ENCODE data around the gene ZC3H18. TPM values are rescaled to one million over a fixed set of nuclear protein-coding genes. Genes with fewer than 3 reads are reported as not detected.

The ZC3H18 gene
- total RNA-seq, 1 experiment from 2014 or later: 57.8 TPM

- Histone ChIP-seq H3K4me1 (ENCODE audit: control insufficient read depth in 1 of 2, insufficient read depth in 2 of 2, low read length in 2 of 2) (peaks cover 0 to 3% of the 10 kb centered on the region in 2 experiments; a peak in 1 of 4 replicates), H3K4me3 (replicated peaks in 1 of 2; ENCODE audit: low read depth in 1 of 2, low read length in 2 of 2) (no peak overlapping the region), H3K27me3 (ENCODE audit: insufficient read depth, low read length) (no peaks in the 10 kb centered on the region), H3K27ac (ENCODE audit: low read depth, low read length) (no peak overlapping the region), H4K20me1 (ENCODE audit: insufficient read depth) (no peaks in the 10 kb centered on the region), H3K79me2 (ENCODE audit: insufficient read depth, low read length) (no peaks in the 10 kb centered on the region), H3K36me3 (ENCODE audit: control insufficient read depth in 1 of 2, insufficient read depth in 2 of 2, low read length in 2 of 2) (no peaks in the 10 kb centered on the region), H3K9me2 (ENCODE audit: insufficient read depth) (no peaks in the 10 kb centered on the region), H3K4me2 (ENCODE audit: low read length) (no peak overlapping the region), H3K9ac (ENCODE audit: low read length) (no peak overlapping the region), H3K9me3 (ENCODE audit: control insufficient read depth in 1 of 2, insufficient read depth in 1 of 2, low read depth in 1 of 2, low read length in 2 of 2) (no peaks in the 10 kb centered on the region), H2AFZ (ENCODE audit: low read depth, low read length, poor library complexity, severe bottlenecking) (no peak overlapping the region)
- ChIA-PET RAD21 (ENCODE audit: low non-redundant PET in 1 of 2, low total read pairs in 2 of 2, uncharacterized antibody in 2 of 2, unreplicated experiment in 2 of 2) (no interaction called here), POLR2A (no interaction called here), CTCF (interaction anchor here (1.0 to 1.2 kb wide), 2 partner anchors 11 to 68 kb away, joined by 3 read pairs; no protein-coding TSS in a partner anchor)
- no peak for DNase-seq (ENCODE audit: low read depth, low spot score)
- ATAC-seq: no peak
- intact Hi-C loops (cut with micrococcal nuclease): no loop called here
- TF ChIP-seq ZNF274 (IDR thresholded peaks at IDR 0.05; ENCODE audit: low read depth, low read length) (no peak), SRF (IDR thresholded peaks at IDR 0.05; ENCODE audit: low read depth) (no peak), EZH2phosphoT487 (IDR thresholded peaks at IDR 0.05; ENCODE audit: borderline replicate concordance) (no peak), EGR1 (IDR thresholded peaks at IDR 0.05; ENCODE audit: low read depth) (no peak), ELF1 (IDR thresholded peaks at IDR 0.05; ENCODE audit: borderline replicate concordance, low read depth) (no peak), ATF3 (IDR thresholded peaks at IDR 0.05) (no peak), POLR2A (IDR thresholded peaks at IDR 0.05; ENCODE audit: borderline replicate concordance, extremely low read depth, insufficient read depth, insufficient read length) (no peak), REST (IDR thresholded peaks at IDR 0.05; ENCODE audit: low read depth) (no peak), SP1 (IDR thresholded peaks at IDR 0.05; ENCODE audit: low read depth) (no peak), RAD21 (IDR thresholded peaks at IDR 0.05; ENCODE audit: low read depth) (no peak), ZBTB33 (IDR thresholded peaks at IDR 0.05; ENCODE audit: extremely low read depth, insufficient replicate concordance, low read length) (no peak), MAX (IDR thresholded peaks at IDR 0.05) (no peak), CEBPB (IDR thresholded peaks at IDR 0.05; ENCODE audit: low read depth) (no peak), SIN3A (IDR thresholded peaks at IDR 0.05; ENCODE audit: low read depth) (no peak)
- no TSS peak for BruUV-seq (replicated peaks)
Observed at GRCh38 chr16:88669980-88670379, 99.8 kb downstream of the ZC3H18 start.
